Endothelial cell of umbilical vein (primary cell): ENCODE data around the gene ARMC3. TPM values are rescaled to one million over a fixed set of nuclear protein-coding genes. Genes with fewer than 3 reads are reported as not detected.

Experiments
- BruUV-seq: library from RNA; stranded (reverse); fragments of 400-500 nt; replicated peaks from 2 replicates; lab custom pipeline; 2021; lab: Mats Ljungman, UMichigan
- CTCF ChIA-PET: fragments of 300-600, 350-600 bp; sonication (Branson Sonifier 250); formaldehyde crosslinking; loops from one replicate; lab custom pipeline; 2021; ENCODE audit warnings: antibody characterized with exemption, inconsistent platforms; lab: Charles Lee
- POLR2A ChIA-PET: fragments of 300-600, 350-600 bp; sonication (Branson Sonifier 250); formaldehyde crosslinking; loops from one replicate; lab custom pipeline; 2021; ENCODE audit warnings: antibody characterized with exemption, inconsistent platforms; lab: Charles Lee
- DNase-seq: peaks from one replicate; pipeline ENCODE4 v3.0.0-alpha.2; 2011; ENCODE audit warnings: low read depth, low spot score
- FAIRE-seq: peaks from 2 replicates; lab custom pipeline; 2011; peaks lifted over from hg19 to GRCh38; lab: Jason Lieb, UNC
- H2AFZ ChIP-seq: 2 replicates; pipeline ENCODE4 v1.6.0; 2012; ENCODE audit warnings: low read depth, low read length, control low read depth, inconsistent platforms
- H3K27ac ChIP-seq: 2 replicates; pipeline ENCODE4 v1.5.1; 2011; ENCODE audit warnings: low read depth, mild to moderate bottlenecking, control low read depth, low read length, moderate library complexity; ENCODE audit not compliant: insufficient read depth
- H3K27me3 ChIP-seq, 2 experiments: 2 replicates each; pipeline versions ENCODE4 v1.6.0 to v1.6.1; 2011; ENCODE audit warnings: low read length in 2 of 2, mixed read lengths in 1 of 2; ENCODE audit not compliant: control insufficient read depth in 2 of 2, insufficient read depth in 2 of 2
- H3K36me3 ChIP-seq, 2 experiments: 2 replicates in 1 of 2; 3 replicates in 1 of 2; pipeline ENCODE4 v1.5.1; 2011; ENCODE audit warnings: low read length in 2 of 2, mild to moderate bottlenecking in 1 of 2, moderate library complexity in 1 of 2; ENCODE audit not compliant: control insufficient read depth in 2 of 2, insufficient read depth in 2 of 2; ENCODE audit errors: extremely low read depth in 1 of 2
- H3K4me1 ChIP-seq: 3 replicates; pipeline ENCODE4 v1.5.1; 2011; ENCODE audit warnings: mild to moderate bottlenecking, low read length; ENCODE audit not compliant: control insufficient read depth, insufficient read depth; ENCODE audit errors: extremely low read depth
- H3K4me2 ChIP-seq: 2 replicates; pipeline ENCODE4 v1.6.1; 2011; ENCODE audit warnings: low read length, control low read depth, mixed read lengths; ENCODE audit not compliant: insufficient read depth
- H3K4me3 ChIP-seq, 3 experiments: fragments of 200-600 bp in 1 of 3; sonication (generic), shearing (Covaris generic) in 1 of 3; replicated peaks in 1 of 3; 2 replicates each; pipeline ENCODE4 v1.5.1; 2011 to 2016; ENCODE audit warnings: control low read depth in 3 of 3, low read length in 3 of 3, mild to moderate bottlenecking in 2 of 3, inconsistent platforms in 1 of 3, low read depth in 1 of 3, moderate library complexity in 1 of 3; ENCODE audit not compliant: insufficient read depth in 1 of 3
- H3K79me2 ChIP-seq: 2 replicates; pipeline ENCODE4 v1.6.0; 2012; ENCODE audit warnings: low read length, inconsistent platforms; ENCODE audit not compliant: control insufficient read depth, insufficient read depth
- H3K9ac ChIP-seq: replicated peaks from 2 replicates; pipeline ENCODE3; 2011; ENCODE audit warnings: low read length, control low read depth; ENCODE audit not compliant: insufficient read depth; ENCODE audit errors: extremely low read depth
- H3K9me1 ChIP-seq: replicated peaks from 3 replicates; pipeline ENCODE4 v1.6.0; 2011; ENCODE audit warnings: mild to moderate bottlenecking, low read length; ENCODE audit not compliant: control insufficient read depth, insufficient read depth; ENCODE audit errors: extremely low read depth
- H3K9me3 ChIP-seq: replicated peaks from 2 replicates; pipeline ENCODE4 v1.5.1; 2012; ENCODE audit warnings: low read length, inconsistent platforms; ENCODE audit not compliant: control insufficient read depth, insufficient read depth
- H4K20me1 ChIP-seq: replicated peaks from 2 replicates; pipeline ENCODE3; 2011; ENCODE audit warnings: mild to moderate bottlenecking, low read length; ENCODE audit not compliant: control insufficient read depth, insufficient read depth; ENCODE audit errors: extremely low read depth
- CTCF ChIP-seq, 2 donors: IDR thresholded peaks; 1 replicate in 1 of 2; 2 replicates in 1 of 2; pipeline ENCODE4 v1.5.1; 2011; ENCODE audit warnings: low read length in 2 of 2, mild to moderate bottlenecking in 2 of 2, moderate library complexity in 2 of 2, control low read depth in 1 of 2, inconsistent platforms in 1 of 2, low read depth in 1 of 2; ENCODE audit not compliant: insufficient read depth in 1 of 2; ENCODE audit errors: extremely low read depth in 1 of 2
- EZH2 ChIP-seq: IDR thresholded peaks from 2 replicates; pipeline ENCODE4 v1.6.1; 2012; ENCODE audit warnings: borderline replicate concordance, low read depth, mild to moderate bottlenecking, moderate library complexity, low read length, inconsistent platforms; ENCODE audit not compliant: severe bottlenecking
- FOS ChIP-seq: IDR thresholded peaks from 2 replicates; pipeline ENCODE4 v1.6.1; 2011; ENCODE audit warnings: mild to moderate bottlenecking, low read length, moderate library complexity, borderline replicate concordance; ENCODE audit not compliant: insufficient read depth
- GATA2 ChIP-seq: IDR thresholded peaks from 2 replicates; pipeline ENCODE4 v1.7.0; 2011; ENCODE audit warnings: low read depth, mild to moderate bottlenecking, moderate library complexity, mixed read lengths, low read length; ENCODE audit not compliant: insufficient read length, insufficient read depth
- JUN ChIP-seq: IDR thresholded peaks from 2 replicates; pipeline ENCODE4 v1.6.1; 2011; ENCODE audit warnings: borderline replicate concordance, low read depth; ENCODE audit not compliant: insufficient read length, insufficient read depth
- MAX ChIP-seq: IDR thresholded peaks from 2 replicates; pipeline ENCODE4 v1.6.1; 2011; ENCODE audit not compliant: insufficient read depth, insufficient read length
- MYC ChIP-seq: IDR thresholded peaks from one replicate; pipeline ENCODE4 v1.6.1; 2011; ENCODE audit warnings: mild to moderate bottlenecking, low read depth, low read length
- POLR2A ChIP-seq: IDR thresholded peaks from 2 replicates; pipeline ENCODE4 v1.6.1; 2012; ENCODE audit warnings: low read depth, mild to moderate bottlenecking, control low read depth, low read length
- POLR2AphosphoS5 ChIP-seq: IDR thresholded peaks from 2 replicates; pipeline ENCODE4 v1.6.1; 2012; ENCODE audit warnings: low read depth, mild to moderate bottlenecking, control low read depth, low read length, moderate library complexity; ENCODE audit not compliant: insufficient read depth
- dilution Hi-C: fragments of 300-500 bp; cut with MboI; formaldehyde crosslinking; loops from one replicate; pipeline ENCODE4 v1.15.0; 2019; ENCODE audit warnings: low sequenced_read_pairs; ENCODE audit not compliant: extremely low pct_ligation_motif_present
- intact Hi-C: fragments of 100-400 bp; cut with micrococcal nuclease; formaldehyde crosslinking; loops from one replicate; pipeline ENCODE4 v1.10.0; 2022
- polyA plus RNA-seq, 4 experiments: library from polyadenylated mRNA; depleted of rRNA in 3 of 4; stranded (reverse) in 3 of 4; unstranded in 1 of 4; fragments of >200 nt; gene quantifications; 2 replicates each; pipeline versions ENCODE4 v1.2.1 to v1.2.3, GENCODE V29; 2011 to 2012; ENCODE audit warnings: missing spikeins in 1 of 4
- total RNA-seq: library from RNA; stranded (reverse); gene quantifications from 2 replicates; pipeline ENCODE4 v1.2.3, GENCODE V29; 2021

ARMC3 gene
- total and polyA plus RNA-seq, 2 donors (not counting 3 experiments of a cell fraction or from before 2014, with no cell fraction given): not detected

- no peak overlapping the region for H3K27ac ChIP-seq
- no TSS peak for BruUV-seq
- H3K4me3 ChIP-seq: no peak overlapping the region
- H2AFZ ChIP-seq: no peak overlapping the region
- H3K9me3 ChIP-seq: no peaks in the 10 kb centered on the region
- intact Hi-C loops (loop anchor here (10.0 kb wide), 1 partner anchor 173 kb away; no protein-coding TSS in a partner anchor), dilution Hi-C loops (no loop called here)
- DNase-seq (no peak), FAIRE-seq (no peak)
- ChIA-PET POLR2A (no interaction called here), CTCF (no interaction called here)
- no peak overlapping the region for H3K9ac ChIP-seq
- H3K4me1 ChIP-seq: no peaks in the 10 kb centered on the region
- no peaks in the 10 kb centered on the region for H3K79me2 ChIP-seq
- TF ChIP-seq MAX: no peak
- TF ChIP-seq JUN: no peak
- TF ChIP-seq MYC: no peak
- no peak for TF ChIP-seq CTCF (IDR thresholded peaks at IDR 0.05; ENCODE audit: extremely low read depth in 1 of 2, insufficient read depth in 1 of 2, low read depth in 1 of 2, low read length in 2 of 2)
- no peak for TF ChIP-seq POLR2AphosphoS5
- TF ChIP-seq FOS: no peak
- TF ChIP-seq EZH2: no peak
- TF ChIP-seq POLR2A: no peak
- TF ChIP-seq GATA2: no peak
- no peaks in the 10 kb centered on the region for H3K36me3 ChIP-seq
- H3K9me1 ChIP-seq: no peaks in the 10 kb centered on the region
- H3K27me3 ChIP-seq: peaks cover 8 to 35% of the 10 kb centered on the region in 2 experiments
- no peaks in the 10 kb centered on the region for H4K20me1 ChIP-seq
- H3K4me2 ChIP-seq: no peak overlapping the region
Observed at GRCh38 chr10:22977751-22978150, 49.9 kb downstream of the ARMC3 start.
